T-cell (primary cell): Measurements from ENCODE around the gene MIPEP. TPM values are rescaled to one million over a fixed set of nuclear protein-coding genes. Genes with fewer than 3 reads are reported as not detected.

ENCODE experiments used
- ATAC-seq, 4 experiments: fragments of 200-7000 bp in 3 of 4; fragments of 150-1000 bp in 1 of 4; cut with Tn5 transposase; replicated peaks in 1 of 4; 1 replicate in 3 of 4; 2 replicates in 1 of 4; pipeline ENCODE4 v1.10.0; 2021; ENCODE audit warnings: moderate library complexity in 3 of 4, mild to moderate bottlenecking in 2 of 4, moderate number of reproducible peaks in 1 of 4
- CTCF ChIA-PET, 2 donors: fragments of 300-600 bp; sonication (Branson Sonifier 250); formaldehyde crosslinking; loops; one replicate each; lab custom pipeline; 2022; ENCODE audit warnings: antibody characterized with exemption in 2 of 2; lab: Charles Lee
- POLR2A ChIA-PET, 2 donors: fragments of 300-600 bp; sonication (Branson Sonifier 250); formaldehyde crosslinking; loops; one replicate each; lab custom pipeline; 2022; ENCODE audit warnings: antibody characterized with exemption in 2 of 2; lab: Charles Lee
- DNase-seq, 35 experiments: peaks; one replicate each; pipeline versions ENCODE4 v3.0.0 to v3.0.0-alpha.2; 2013 to 2023
- H3K27ac ChIP-seq: one replicate; pipeline ENCODE4 v1.5.1; 2013; ENCODE audit warnings: low read length
- H3K27me3 ChIP-seq, 2 experiments: replicated peaks in 1 of 2; 1 replicate in 1 of 2; 2 replicates in 1 of 2; pipeline versions ENCODE4 v1.6.1 to v1.7.0; 2013; ENCODE audit warnings: low read length in 1 of 2, mixed read lengths in 1 of 2; ENCODE audit not compliant: control insufficient read depth in 2 of 2, insufficient read depth in 2 of 2; ENCODE audit errors: extremely low read depth in 1 of 2
- H3K36me3 ChIP-seq, 2 donors: 1 replicate in 1 of 2; 2 replicates in 1 of 2; pipeline versions ENCODE4 v1.6.1 to v1.7.0; 2013; ENCODE audit warnings: low read length in 1 of 2; ENCODE audit not compliant: control insufficient read depth in 2 of 2, insufficient read depth in 1 of 2; ENCODE audit errors: extremely low read depth in 1 of 2
- H3K4me1 ChIP-seq, 2 experiments: 1 replicate in 1 of 2; 2 replicates in 1 of 2; pipeline versions ENCODE4 v1.6.1 to v1.7.0; 2013; ENCODE audit warnings: low read length in 2 of 2, mixed read lengths in 1 of 2; ENCODE audit not compliant: insufficient read depth in 2 of 2, control insufficient read depth in 1 of 2; ENCODE audit errors: extremely low read depth in 1 of 2
- H3K4me3 ChIP-seq, 2 donors: 1 replicate in 1 of 2; 2 replicates in 1 of 2; pipeline versions ENCODE4 v1.5.1 to v1.7.0; 2013; ENCODE audit warnings: mild to moderate bottlenecking in 2 of 2, low read length in 1 of 2, moderate library complexity in 1 of 2; ENCODE audit not compliant: control insufficient read depth in 1 of 2; ENCODE audit errors: extremely low read depth in 1 of 2
- H3K9me3 ChIP-seq: 2 replicates; pipeline ENCODE4 v1.7.0; 2013
- H3K27ac Mint-ChIP-seq, 2 donors: one replicate each; pipeline ENCODE4 v1.8.0; 2020 to 2021; ENCODE audit warnings: mild to moderate bottlenecking in 2 of 2, mixed read lengths in 2 of 2
- H3K27me3 Mint-ChIP-seq, 2 donors: one replicate each; pipeline ENCODE4 v1.8.0; 2021 to 2022; ENCODE audit warnings: mixed read lengths in 2 of 2
- H3K36me3 Mint-ChIP-seq: one replicate; pipeline ENCODE4 v1.8.0; 2021; ENCODE audit warnings: mixed read lengths
- H3K4me1 Mint-ChIP-seq, 3 donors: one replicate each; pipeline ENCODE4 v1.8.0; 2020 to 2022; ENCODE audit warnings: mixed read lengths in 3 of 3, mild to moderate bottlenecking in 1 of 3
- H3K4me3 Mint-ChIP-seq, 3 donors: one replicate each; pipeline ENCODE4 v1.8.0; 2020 to 2022; ENCODE audit warnings: mild to moderate bottlenecking in 3 of 3, mixed read lengths in 3 of 3, moderate library complexity in 3 of 3
- H3K9me3 Mint-ChIP-seq, 3 donors: one replicate each; pipeline ENCODE4 v1.8.0; 2020 to 2022; ENCODE audit warnings: mixed read lengths in 3 of 3
- WGBS: methylation state at CpG from one replicate; pipeline ENCODE4 v1.1.5; 2013; ENCODE audit warnings: missing lambda C conversion rate; ENCODE audit not compliant: insufficient coverage; 5-methylcytosine and 5-hydroxymethylcytosine counted together
- total RNA-seq, 35 experiments: library from RNA in 6 of 35; stranded (reverse) in 6 of 35; fragments of 120-200 nt in 1 of 35; gene quantifications; one replicate each; pipeline versions ENCODE4 v1.2.1 to v1.2.4 and lab custom pipeline; 2013 to 2026

MIPEP gene
- total RNA-seq, 5 donors from 2014 or later (not counting 1 experiment from before 2014, with no cell fraction given), result 6.3 to 13.8 (median 12.3) TPM

DNA sequence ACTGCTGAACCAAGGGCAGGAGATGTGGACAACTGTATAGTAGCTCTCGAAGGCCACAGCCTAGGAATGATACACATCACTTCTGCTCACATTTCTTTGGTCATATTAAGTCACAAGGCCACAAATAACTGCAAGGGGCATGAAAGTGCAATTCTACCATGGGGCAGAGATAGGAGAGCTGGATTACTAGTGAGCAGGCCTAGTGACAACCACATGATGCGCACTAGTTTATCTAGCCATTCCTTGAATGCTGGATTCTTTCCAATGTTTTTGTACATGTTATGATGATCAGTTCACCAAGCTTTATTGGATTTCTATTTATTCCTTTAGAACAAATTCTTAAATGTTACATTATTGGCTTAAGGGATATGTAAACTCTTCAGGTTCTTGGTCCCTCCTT, 100.7 kb downstream of the MIPEP start:
- H3K27me3 Mint-ChIP-seq, result no peaks in the 10 kb centered on the region
- no peak overlapping the region for H3K27ac Mint-ChIP-seq
- CTCF ChIA-PET, result no interaction called here
- no peaks in the 10 kb centered on the region for H3K4me1 Mint-ChIP-seq
- H3K27ac ChIP-seq, result no peak overlapping the region
- no peaks in the 10 kb centered on the region for H3K4me1 ChIP-seq
- POLR2A ChIA-PET, result interaction anchor here in 1 of 2 donors (0.6 kb wide), 1 partner anchor 14 kb away, joined by 3 read pairs; no protein-coding TSS in a partner anchor
- H3K36me3 Mint-ChIP-seq, result peaks cover 15% of the 10 kb centered on the region
- ATAC-seq (no peak), DNase-seq (no peak)
- no CpG with 5 or more reads among the region's 2 CpGs for WGBS
- no peaks in the 10 kb centered on the region for H3K27me3 ChIP-seq
- H3K4me3 Mint-ChIP-seq, result no peak overlapping the region
- H3K4me3 ChIP-seq, result no peak overlapping the region
- H3K9me3 Mint-ChIP-seq, result no peaks in the 10 kb centered on the region
- no peaks in the 10 kb centered on the region for H3K9me3 ChIP-seq
- H3K36me3 ChIP-seq, result no peaks in the 10 kb centered on the region

DNA sequence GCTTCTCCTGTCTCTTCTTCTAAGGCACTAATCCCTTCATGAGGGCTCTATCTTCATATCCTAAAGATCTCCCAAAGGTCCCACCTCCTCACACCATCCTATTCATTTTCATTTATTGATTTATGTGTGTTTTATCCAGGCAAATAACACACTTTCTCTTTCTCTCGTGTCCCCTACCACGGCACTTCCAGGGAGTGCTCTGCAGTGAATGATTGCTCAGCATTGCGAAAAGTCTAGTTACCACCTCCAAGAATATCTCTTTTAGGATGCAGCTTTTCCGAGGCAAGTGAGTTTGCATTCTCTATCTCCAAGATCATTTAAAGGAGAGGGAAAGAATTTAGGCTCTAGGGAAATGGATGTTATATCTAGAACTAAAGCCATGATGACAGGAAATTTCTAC, 101.7 kb downstream of the MIPEP start:
- Histone ChIP-seq H3K9me3 (no peaks in the 10 kb centered on the region), H3K27me3 (no peaks in the 10 kb centered on the region), H3K27ac (no peak overlapping the region), H3K4me1 (no peaks in the 10 kb centered on the region), H3K4me3 (no peak overlapping the region), H3K36me3 (no peaks in the 10 kb centered on the region)
- ChIA-PET CTCF (interaction anchor here in 1 of 2 donors (0.7 kb wide), 1 partner anchor 29 kb away, joined by 4 read pairs; no protein-coding TSS in a partner anchor), POLR2A (no interaction called here)
- DNase-seq (no peak), ATAC-seq (no peak)
- Mint-ChIP-seq H3K27me3 (no peaks in the 10 kb centered on the region), H3K4me1 (peaks cover 0 to under 1% (median 0%) of the 10 kb centered on the region in 3 donors), H3K4me3 (no peak overlapping the region), H3K36me3 (peaks cover 18% of the 10 kb centered on the region), H3K9me3 (no peaks in the 10 kb centered on the region), H3K27ac (no peak overlapping the region)
- no CpG with 5 or more reads among the region's 4 CpGs for WGBS

DNA sequence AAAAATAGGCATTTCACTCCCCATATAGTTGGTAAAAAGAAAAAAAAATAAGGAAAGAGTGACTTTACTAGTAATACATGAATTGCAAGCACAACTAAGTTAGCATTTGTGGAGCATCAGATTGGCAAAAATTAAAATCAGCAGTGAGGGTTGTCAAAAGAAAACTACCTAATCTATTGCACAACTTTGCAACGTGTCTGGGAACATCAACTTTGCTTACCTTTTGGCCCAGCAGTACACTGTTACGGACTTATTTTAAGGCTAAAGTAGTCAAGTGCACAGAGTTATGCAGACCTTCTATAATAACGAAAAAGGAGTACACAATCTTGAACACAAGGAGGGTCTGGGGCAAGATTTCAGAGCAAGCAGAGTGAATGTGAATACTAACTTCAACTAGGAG, 102.6 kb downstream of the MIPEP start:
- no peak overlapping the region for H3K27ac Mint-ChIP-seq
- H3K4me1 Mint-ChIP-seq, result peaks cover 2 to 9% (median 3%) of the 10 kb centered on the region in 3 donors
- POLR2A ChIA-PET, result no interaction called here
- no peaks in the 10 kb centered on the region for H3K36me3 ChIP-seq
- no peak overlapping the region for H3K27ac ChIP-seq
- H3K36me3 Mint-ChIP-seq, result peaks cover 26% of the 10 kb centered on the region
- H3K4me1 ChIP-seq, result no peaks in the 10 kb centered on the region
- no peaks in the 10 kb centered on the region for H3K9me3 ChIP-seq
- no peak overlapping the region for H3K4me3 Mint-ChIP-seq
- no peaks in the 10 kb centered on the region for H3K9me3 Mint-ChIP-seq
- 92% methylated on average over 3 of the region's 3 CpGs for WGBS
- H3K27me3 Mint-ChIP-seq, result no peaks in the 10 kb centered on the region
- ATAC-seq, result no peak
- no peaks in the 10 kb centered on the region for H3K27me3 ChIP-seq
- no peak for DNase-seq
- H3K4me3 ChIP-seq, result no peak overlapping the region
- CTCF ChIA-PET, result no interaction called here

DNA sequence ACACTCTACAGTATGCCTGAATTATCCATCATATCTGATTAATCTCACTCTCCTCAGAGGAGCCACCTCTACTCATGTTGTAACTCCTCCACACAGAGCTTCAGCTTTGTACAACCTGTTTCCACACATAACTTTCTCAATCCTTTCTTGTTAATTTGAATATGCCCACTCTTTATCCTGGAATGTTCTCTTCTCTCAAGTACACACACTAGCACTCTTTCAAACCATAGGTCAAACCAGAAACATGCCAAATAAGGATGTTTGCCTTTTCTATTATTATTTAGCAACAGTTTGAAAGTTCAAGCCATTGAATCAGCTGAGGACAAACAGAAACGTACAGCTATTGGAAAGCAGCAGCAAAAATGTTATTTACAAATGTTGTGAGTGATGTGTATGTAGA, 110.3 kb downstream of the MIPEP start:
- CTCF ChIA-PET, result no interaction called here

DNA sequence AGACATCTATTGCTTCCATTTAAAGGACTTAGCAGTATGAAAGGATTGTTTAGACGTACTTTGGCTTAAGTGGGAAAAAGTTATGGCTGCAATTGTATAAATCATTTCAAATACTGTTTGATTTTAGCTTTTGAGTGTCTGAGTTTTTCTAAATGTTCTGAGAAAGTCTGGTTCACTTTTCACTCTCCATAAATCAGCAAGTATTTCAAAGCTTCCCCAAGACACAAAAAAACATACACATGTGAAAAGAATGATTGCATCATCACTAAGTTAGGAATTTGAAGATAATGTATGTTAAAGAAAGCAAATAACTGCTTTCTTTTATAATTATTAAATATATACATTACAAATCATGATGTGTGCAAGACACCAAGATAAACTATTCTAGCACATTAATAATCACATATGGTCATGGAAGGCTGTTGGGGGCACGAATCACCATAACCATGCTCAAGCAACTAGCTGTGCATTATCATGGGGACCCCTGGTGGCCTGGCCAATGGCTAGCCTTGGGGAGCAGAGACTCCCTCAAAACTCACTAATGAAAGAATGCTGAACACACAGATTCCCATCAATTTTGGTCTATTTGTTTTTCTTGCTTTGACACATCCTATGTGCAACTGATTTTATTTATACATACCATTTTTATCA, 111.1 kb downstream of the MIPEP start:
- DNase-seq (peak in 1 of 35 experiments; percentile 12), ATAC-seq (no peak)
- Histone ChIP-seq H3K27ac (no peak overlapping the region), H3K9me3 (no peaks in the 10 kb centered on the region), H3K4me3 (no peak overlapping the region), H3K27me3 (no peaks in the 10 kb centered on the region), H3K4me1 (peaks cover 3 to 9% of the 10 kb centered on the region in 2 experiments), H3K36me3 (no peaks in the 10 kb centered on the region)
- ChIA-PET POLR2A (no interaction called here), CTCF (no interaction called here)
- no peak overlapping the region for H3K4me3 Mint-ChIP-seq
- H3K9me3 Mint-ChIP-seq, result peaks cover 0 to 6% (median 0%) of the 10 kb centered on the region in 3 donors
- H3K36me3 Mint-ChIP-seq, result peaks cover 36% of the 10 kb centered on the region
- WGBS, result no CpG with 5 or more reads among the region's 2 CpGs
- H3K4me1 Mint-ChIP-seq, result peaks cover 9 to 30% (median 19%) of the 10 kb centered on the region in 3 donors
- no peaks in the 10 kb centered on the region for H3K27me3 Mint-ChIP-seq
- no peak overlapping the region for H3K27ac Mint-ChIP-seq

More for the DNA sequence above, 110.3 kb downstream of the MIPEP start:
- POLR2A ChIA-PET, result no interaction called here
- H3K9me3 Mint-ChIP-seq, result peaks cover 0 to 6% (median 0%) of the 10 kb centered on the region in 3 donors
- no peaks in the 10 kb centered on the region for H3K9me3 ChIP-seq
- H3K4me1 ChIP-seq, result peaks cover 3 to 9% of the 10 kb centered on the region in 2 experiments
- H3K27me3 ChIP-seq, result no peaks in the 10 kb centered on the region
- no peak for ATAC-seq
- no peak overlapping the region for H3K4me3 Mint-ChIP-seq
- peaks cover 34% of the 10 kb centered on the region for H3K36me3 Mint-ChIP-seq
- no peak for DNase-seq
- H3K27ac Mint-ChIP-seq, result no peak overlapping the region
- no peaks in the 10 kb centered on the region for H3K27me3 Mint-ChIP-seq
- no CpG with 5 or more reads among the region's 1 CpG for WGBS
- no peaks in the 10 kb centered on the region for H3K36me3 ChIP-seq
- peaks cover 9 to 30% (median 19%) of the 10 kb centered on the region in 3 donors for H3K4me1 Mint-ChIP-seq
- no peak overlapping the region for H3K4me3 ChIP-seq
- no peak overlapping the region for H3K27ac ChIP-seq

DNA sequence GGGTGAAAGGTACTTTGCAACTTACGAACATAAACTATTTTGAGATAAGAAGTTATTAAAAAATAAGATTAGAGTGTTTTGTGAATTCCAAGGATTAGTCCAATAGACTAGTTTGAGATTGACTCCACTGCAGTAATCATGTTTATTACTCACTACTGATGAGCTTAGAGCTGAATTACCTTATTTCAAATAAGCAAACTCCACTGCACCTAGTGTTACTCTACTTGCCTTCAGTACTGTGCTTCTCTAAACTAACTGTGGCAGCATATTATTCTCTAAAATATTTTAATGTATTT, 111.7 kb downstream of the MIPEP start:
- Mint-ChIP-seq H3K27ac (no peak overlapping the region), H3K9me3 (peaks cover 0 to 6% (median 0%) of the 10 kb centered on the region in 3 donors), H3K27me3 (no peaks in the 10 kb centered on the region), H3K36me3 (peaks cover 37% of the 10 kb centered on the region), H3K4me3 (no peak overlapping the region), H3K4me1 (peaks cover 9 to 31% (median 25%) of the 10 kb centered on the region in 3 donors)
- no peaks in the 10 kb centered on the region for H3K27me3 ChIP-seq
- POLR2A ChIA-PET, result no interaction called here
- DNase-seq (no peak), ATAC-seq (no peak)
- H3K36me3 ChIP-seq, result no peaks in the 10 kb centered on the region
- CTCF ChIA-PET, result no interaction called here
- H3K27ac ChIP-seq, result no peak overlapping the region
- H3K4me1 ChIP-seq, result peaks cover 3 to 9% of the 10 kb centered on the region in 2 experiments
- H3K9me3 ChIP-seq, result no peaks in the 10 kb centered on the region
- no peak overlapping the region for H3K4me3 ChIP-seq
- WGBS, result no CpG with 5 or more reads among the region's 1 CpG
